ENCODE results near the gene YPEL1. TPM values are rescaled to one million over a fixed set of nuclear protein-coding genes. Genes with fewer than 3 reads are reported as not detected.
"Not testable (repeated sequence)": the region's sequence is repeated elsewhere in the genome, so short reads cannot be mapped to it uniquely, and the experiment has no call there.

Gene YPEL1
- total RNA-seq, 1 donor from 2014 or later: 30.5 TPM

DNA sequence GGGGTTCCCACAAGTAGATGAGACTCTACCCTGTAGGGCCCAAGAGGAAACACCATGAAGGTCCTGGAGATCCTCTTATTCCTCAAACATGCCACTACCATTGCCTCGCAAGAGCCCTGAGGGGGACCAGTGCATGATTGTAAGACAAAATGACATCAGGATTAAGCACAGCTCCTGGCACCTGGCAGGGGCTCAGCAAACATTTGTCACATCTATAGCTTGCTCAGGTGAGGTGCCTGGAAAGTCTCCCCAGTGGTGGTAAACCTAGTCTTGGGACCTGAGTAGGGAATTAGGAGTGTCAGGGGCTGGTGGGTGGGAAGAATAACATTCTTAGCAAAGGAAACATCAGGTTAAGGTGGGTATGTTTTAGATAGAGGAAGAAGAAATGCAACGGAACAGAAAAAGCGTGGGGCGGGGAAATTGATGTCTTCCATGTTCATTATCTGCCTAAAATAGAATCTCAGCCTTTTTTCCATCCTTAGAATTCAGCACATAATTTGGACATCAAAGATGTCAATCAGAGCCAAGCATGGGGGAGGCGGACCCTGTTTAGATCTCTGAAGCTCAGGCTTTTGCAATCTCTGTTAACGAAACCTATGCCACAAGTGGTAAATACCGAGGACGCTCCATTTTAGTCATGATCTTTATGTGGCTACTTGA is 924 bp downstream of the YPEL1 start:
- H3K4me1 Mint-ChIP-seq (ENCODE audit: low read depth): peaks cover 8% of the 10 kb centered on the region
- H3K27me3 Mint-ChIP-seq: peaks cover 6% of the 10 kb centered on the region
- peak overlapping the region; percentile 97 for H3K27ac Mint-ChIP-seq
- no peak for DNase-seq (ENCODE audit: low spot score, unreplicated experiment)
- H3K9me3 Mint-ChIP-seq (ENCODE audit: low read depth): no peaks in the 10 kb centered on the region
- TF ChIP-seq CTCF (IDR thresholded peaks at IDR 0.05; ENCODE audit: unreplicated experiment): no peak
- H3K4me3 Mint-ChIP-seq (ENCODE audit: low read depth): peak overlapping the region; percentile 93
- H3K36me3 Mint-ChIP-seq (ENCODE audit: insufficient read depth): no peaks in the 10 kb centered on the region

GRCh38 chr22:21731503-21731902 is 4.1 kb downstream of the YPEL1 start:
- Mint-ChIP-seq H3K9me3 (ENCODE audit: low read depth) (no peaks in the 10 kb centered on the region), H3K27ac (no peak overlapping the region), H3K36me3 (ENCODE audit: insufficient read depth) (no peaks in the 10 kb centered on the region), H3K4me3 (ENCODE audit: low read depth) (no peak overlapping the region), H3K27me3 (no peaks in the 10 kb centered on the region), H3K4me1 (ENCODE audit: low read depth) (peaks cover 9% of the 10 kb centered on the region)
- TF ChIP-seq CTCF (IDR thresholded peaks at IDR 0.05; ENCODE audit: unreplicated experiment): no peak
- DNase-seq (ENCODE audit: low spot score, unreplicated experiment): no peak

DNA sequence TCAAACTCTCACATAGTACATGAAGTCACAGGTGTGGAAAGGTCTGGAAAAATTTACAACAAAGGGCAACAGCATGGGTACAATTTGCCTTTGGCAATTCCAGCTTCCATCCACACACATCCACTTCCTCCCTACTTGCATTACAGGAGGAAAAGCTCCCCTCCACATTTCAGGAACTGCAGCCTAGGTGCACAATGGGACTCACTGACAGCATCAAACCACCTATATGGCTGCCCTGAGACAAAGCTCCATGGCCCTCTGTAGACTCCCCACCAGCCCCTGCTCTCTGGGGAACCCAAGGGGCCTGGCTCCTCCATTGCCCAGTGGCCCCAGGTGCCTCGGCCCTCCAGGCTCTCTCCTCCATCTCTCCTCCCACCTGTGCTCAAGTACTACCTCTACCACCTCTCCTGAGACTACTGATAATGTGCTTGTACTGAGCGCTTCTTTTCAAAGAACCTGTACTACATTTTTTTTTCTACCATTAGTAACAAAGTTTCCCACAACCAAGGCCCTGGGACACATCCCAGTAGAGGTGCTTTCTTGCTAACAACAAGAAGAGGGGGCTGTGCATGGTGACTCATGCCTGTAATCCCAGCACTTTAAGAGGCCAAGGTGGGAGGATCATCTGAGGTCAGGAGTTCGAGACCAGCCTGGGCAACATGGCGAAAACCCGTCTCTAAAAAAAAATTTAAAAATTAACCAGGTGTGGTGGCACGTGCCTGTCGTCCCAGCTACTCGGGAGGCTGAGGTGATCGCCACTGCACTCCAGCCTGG is 4.9 kb downstream of the YPEL1 start:
- no peaks in the 10 kb centered on the region for H3K27me3 Mint-ChIP-seq
- no peaks in the 10 kb centered on the region for H3K36me3 Mint-ChIP-seq (ENCODE audit: insufficient read depth)
- H3K27ac Mint-ChIP-seq: peak overlapping the region; percentile 67
- no peak for DNase-seq (ENCODE audit: low spot score, unreplicated experiment)
- TF ChIP-seq CTCF (IDR thresholded peaks at IDR 0.05; ENCODE audit: unreplicated experiment): no peak
- H3K4me3 Mint-ChIP-seq (ENCODE audit: low read depth): no peak overlapping the region
- H3K4me1 Mint-ChIP-seq (ENCODE audit: low read depth): peaks cover 9% of the 10 kb centered on the region
- no peaks in the 10 kb centered on the region for H3K9me3 Mint-ChIP-seq (ENCODE audit: low read depth)

- not testable (repeated sequence) for H3K27me3 Mint-ChIP-seq; H3K9me3 Mint-ChIP-seq (ENCODE audit: low read depth); DNase-seq (ENCODE audit: low spot score, unreplicated experiment); H3K4me3 Mint-ChIP-seq (ENCODE audit: low read depth); H3K4me1 Mint-ChIP-seq (ENCODE audit: low read depth); H3K36me3 Mint-ChIP-seq (ENCODE audit: insufficient read depth); H3K27ac Mint-ChIP-seq
Observed at GRCh38 chr22:21729184-21729583, 6.4 kb downstream of the YPEL1 start.

DNA sequence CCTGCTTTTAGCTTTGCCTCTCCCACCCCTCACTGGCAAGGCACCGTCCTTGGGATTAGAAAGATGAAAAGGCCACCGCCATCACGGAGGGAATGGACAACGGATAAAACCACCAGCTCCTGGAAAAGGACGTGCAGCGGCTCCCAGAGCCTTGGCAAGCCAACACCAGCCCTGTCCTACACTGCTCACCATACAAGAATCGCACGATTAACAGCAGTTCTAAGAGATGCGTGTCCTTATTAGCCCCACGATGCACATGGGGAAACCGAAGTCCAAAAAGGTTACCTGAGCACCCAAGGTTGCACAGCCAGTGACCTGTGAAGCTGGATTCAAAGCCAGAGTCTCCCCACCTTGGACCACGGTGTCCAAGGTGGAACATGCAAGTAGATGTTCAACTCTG is 7.3 kb downstream of the YPEL1 start:
- H3K4me3 Mint-ChIP-seq (ENCODE audit: low read depth): no peak overlapping the region
- no peaks in the 10 kb centered on the region for H3K9me3 Mint-ChIP-seq (ENCODE audit: low read depth)
- H3K4me1 Mint-ChIP-seq (ENCODE audit: low read depth): peaks cover 1% of the 10 kb centered on the region
- TF ChIP-seq CTCF (IDR thresholded peaks at IDR 0.05; ENCODE audit: unreplicated experiment): no peak
- no peak overlapping the region for H3K27ac Mint-ChIP-seq
- H3K27me3 Mint-ChIP-seq: no peaks in the 10 kb centered on the region
- H3K36me3 Mint-ChIP-seq (ENCODE audit: insufficient read depth): peaks cover 2% of the 10 kb centered on the region
- DNase-seq (ENCODE audit: low spot score, unreplicated experiment): no peak

- TF ChIP-seq CTCF (IDR thresholded peaks at IDR 0.05; ENCODE audit: unreplicated experiment): no peak
- peaks cover 2% of the 10 kb centered on the region for H3K36me3 Mint-ChIP-seq (ENCODE audit: insufficient read depth)
- H3K9me3 Mint-ChIP-seq (ENCODE audit: low read depth): no peaks in the 10 kb centered on the region
- H3K27ac Mint-ChIP-seq: no peak overlapping the region
- DNase-seq (ENCODE audit: low spot score, unreplicated experiment): no peak
- H3K4me3 Mint-ChIP-seq (ENCODE audit: low read depth): no peak overlapping the region
- H3K27me3 Mint-ChIP-seq: no peaks in the 10 kb centered on the region
- H3K4me1 Mint-ChIP-seq (ENCODE audit: low read depth): peaks cover 1% of the 10 kb centered on the region
Observed at GRCh38 chr22:21727768-21728167, 7.8 kb downstream of the YPEL1 start.

Data from progenitor cell of endocrine pancreas (in vitro differentiated cells).